ENCODE results near the gene SPATA46.
A peak's percentile ranks its signal among the peaks of the same experiment; 100 is the strongest.

The SPATA46 gene

GRCh38 chr1:162405800-162406199, 29.1 kb upstream of the SPATA46 start:
- ChIA-PET CTCF (no interaction called here), POLR2A (no interaction called here)
- Histone ChIP-seq H3K4me3 (ENCODE audit: low read depth, low read length) (no peak overlapping the region), H3K36me3 (ENCODE audit: control insufficient read depth in 2 of 2, insufficient read depth in 1 of 2, low read length in 2 of 2) (no peaks in the 10 kb centered on the region), H3K27ac (ENCODE audit: extremely low read depth, low read depth, low read length) (no peak overlapping the region), H3K9me3 (ENCODE audit: control insufficient read depth, insufficient read depth, low read depth, low read length) (no peaks in the 10 kb centered on the region), H3K4me1 (ENCODE audit: control insufficient read depth, insufficient read depth, low read length) (no peaks in the 10 kb centered on the region)
- TF ChIP-seq, protein P1, sequence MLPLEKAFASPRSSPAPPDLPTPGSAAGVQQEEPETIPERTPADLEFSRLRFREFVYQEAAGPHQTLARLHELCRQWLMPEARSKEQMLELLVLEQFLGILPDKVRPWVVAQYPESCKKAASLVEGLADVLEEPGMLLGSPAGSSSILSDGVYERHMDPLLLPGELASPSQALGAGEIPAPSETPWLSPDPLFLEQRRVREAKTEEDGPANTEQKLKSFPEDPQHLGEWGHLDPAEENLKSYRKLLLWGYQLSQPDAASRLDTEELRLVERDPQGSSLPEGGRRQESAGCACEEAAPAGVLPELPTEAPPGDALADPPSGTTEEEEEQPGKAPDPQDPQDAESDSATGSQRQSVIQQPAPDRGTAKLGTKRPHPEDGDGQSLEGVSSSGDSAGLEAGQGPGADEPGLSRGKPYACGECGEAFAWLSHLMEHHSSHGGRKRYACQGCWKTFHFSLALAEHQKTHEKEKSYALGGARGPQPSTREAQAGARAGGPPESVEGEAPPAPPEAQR (tag by site-specific recombination; IDR thresholded peaks at IDR 0.05): no peak
- TF ChIP-seq ZNF677 (tag by site-specific recombination; IDR thresholded peaks at IDR 0.05): no peak
- TF ChIP-seq, protein P2, sequence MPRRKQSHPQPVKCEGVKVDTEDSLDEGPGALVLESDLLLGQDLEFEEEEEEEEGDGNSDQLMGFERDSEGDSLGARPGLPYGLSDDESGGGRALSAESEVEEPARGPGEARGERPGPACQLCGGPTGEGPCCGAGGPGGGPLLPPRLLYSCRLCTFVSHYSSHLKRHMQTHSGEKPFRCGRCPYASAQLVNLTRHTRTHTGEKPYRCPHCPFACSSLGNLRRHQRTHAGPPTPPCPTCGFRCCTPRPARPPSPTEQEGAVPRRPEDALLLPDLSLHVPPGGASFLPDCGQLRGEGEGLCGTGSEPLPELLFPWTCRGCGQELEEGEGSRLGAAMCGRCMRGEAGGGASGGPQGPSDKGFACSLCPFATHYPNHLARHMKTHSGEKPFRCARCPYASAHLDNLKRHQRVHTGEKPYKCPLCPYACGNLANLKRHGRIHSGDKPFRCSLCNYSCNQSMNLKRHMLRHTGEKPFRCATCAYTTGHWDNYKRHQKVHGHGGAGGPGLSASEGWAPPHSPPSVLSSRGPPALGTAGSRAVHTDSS (tag by site-specific recombination; IDR thresholded peaks at IDR 0.05): no peak
- TF ChIP-seq ZNF292 (tag by site-specific recombination; IDR thresholded peaks at IDR 0.05; ENCODE audit: borderline replicate concordance, low read depth): no peak
- TF ChIP-seq KLF9 (tag by site-specific recombination; IDR thresholded peaks at IDR 0.05; ENCODE audit: low read depth): no peak
- TF ChIP-seq, protein P3, sequence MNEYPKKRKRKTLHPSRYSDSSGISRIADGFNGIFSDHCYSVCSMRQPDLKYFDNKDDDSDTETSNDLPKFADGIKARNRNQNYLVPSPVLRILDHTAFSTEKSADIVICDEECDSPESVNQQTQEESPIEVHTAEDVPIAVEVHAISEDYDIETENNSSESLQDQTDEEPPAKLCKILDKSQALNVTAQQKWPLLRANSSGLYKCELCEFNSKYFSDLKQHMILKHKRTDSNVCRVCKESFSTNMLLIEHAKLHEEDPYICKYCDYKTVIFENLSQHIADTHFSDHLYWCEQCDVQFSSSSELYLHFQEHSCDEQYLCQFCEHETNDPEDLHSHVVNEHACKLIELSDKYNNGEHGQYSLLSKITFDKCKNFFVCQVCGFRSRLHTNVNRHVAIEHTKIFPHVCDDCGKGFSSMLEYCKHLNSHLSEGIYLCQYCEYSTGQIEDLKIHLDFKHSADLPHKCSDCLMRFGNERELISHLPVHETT (tag by site-specific recombination; IDR thresholded peaks at IDR 0.05): no peak
- TF ChIP-seq ZBTB1 (tag by site-specific recombination; IDR thresholded peaks at IDR 0.05): no peak
- no peak for TF ChIP-seq ZNF626 (tag by site-specific recombination; IDR thresholded peaks at IDR 0.05)
- no peak for TF ChIP-seq ZNF302 (tag by site-specific recombination; IDR thresholded peaks at IDR 0.05; ENCODE audit: low read depth)
- no peak for TF ChIP-seq ZSCAN30 (tag by site-specific recombination; IDR thresholded peaks at IDR 0.05)
- no peak for TF ChIP-seq ZNF10 (tag by site-specific recombination; IDR thresholded peaks at IDR 0.05)
- no peak for TF ChIP-seq ZNF544 (tag by site-specific recombination; IDR thresholded peaks at IDR 0.05)
- TF ChIP-seq ZNF146 (tag by site-specific recombination; IDR thresholded peaks at IDR 0.05): no peak
- no peak for TF ChIP-seq ZNF157 (tag by site-specific recombination; IDR thresholded peaks at IDR 0.05)
- TF ChIP-seq, protein P4, sequence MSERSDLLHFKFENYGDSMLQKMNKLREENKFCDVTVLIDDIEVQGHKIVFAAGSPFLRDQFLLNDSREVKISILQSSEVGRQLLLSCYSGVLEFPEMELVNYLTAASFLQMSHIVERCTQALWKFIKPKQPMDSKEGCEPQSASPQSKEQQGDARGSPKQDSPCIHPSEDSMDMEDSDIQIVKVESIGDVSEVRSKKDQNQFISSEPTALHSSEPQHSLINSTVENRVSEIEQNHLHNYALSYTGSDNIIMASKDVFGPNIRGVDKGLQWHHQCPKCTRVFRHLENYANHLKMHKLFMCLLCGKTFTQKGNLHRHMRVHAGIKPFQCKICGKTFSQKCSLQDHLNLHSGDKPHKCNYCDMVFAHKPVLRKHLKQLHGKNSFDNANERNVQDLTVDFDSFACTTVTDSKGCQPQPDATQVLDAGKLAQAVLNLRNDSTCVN (tag by site-specific recombination; optimal IDR thresholded peaks at IDR 0.05): no peak

GRCh38 chr1:162404550-162405160, 28.0 kb upstream of the SPATA46 start:
- POLR2A ChIA-PET: no interaction called here
- Histone ChIP-seq H3K36me3 (ENCODE audit: control insufficient read depth in 2 of 2, insufficient read depth in 1 of 2, low read length in 2 of 2) (no peaks in the 10 kb centered on the region), H3K4me3 (ENCODE audit: low read depth, low read length) (no peak overlapping the region), H3K27ac (ENCODE audit: extremely low read depth, low read depth, low read length) (no peak overlapping the region), H3K9me3 (ENCODE audit: control insufficient read depth, insufficient read depth, low read depth, low read length) (no peaks in the 10 kb centered on the region), H3K4me1 (ENCODE audit: control insufficient read depth, insufficient read depth, low read length) (no peaks in the 10 kb centered on the region)
- TF ChIP-seq ZFHX2 (tag by site-specific recombination; conservative IDR thresholded peaks at IDR 0.05) (0 out of 2 replicates have a peak, but pooled peaks have one; percentile 10), ZNF416 (tag by site-specific recombination; IDR thresholded peaks at IDR 0.05) (no peak)
- CTCF ChIA-PET: no interaction called here

Measured in HEK293 (cell line).